Fibroblast of peridontal ligament (primary cell): ENCODE data around the gene ATP2B2.

Source experiments
- DNase-seq: peaks from one replicate; pipeline ENCODE4 v3.0.0-alpha.2; 2010; ENCODE audit errors: extremely low read depth

ATP2B2 gene

GRCh38 chr3:10493202-10493589 lies 12.2 kb downstream of the ATP2B2 start:
- no peak for DNase-seq

DNA sequence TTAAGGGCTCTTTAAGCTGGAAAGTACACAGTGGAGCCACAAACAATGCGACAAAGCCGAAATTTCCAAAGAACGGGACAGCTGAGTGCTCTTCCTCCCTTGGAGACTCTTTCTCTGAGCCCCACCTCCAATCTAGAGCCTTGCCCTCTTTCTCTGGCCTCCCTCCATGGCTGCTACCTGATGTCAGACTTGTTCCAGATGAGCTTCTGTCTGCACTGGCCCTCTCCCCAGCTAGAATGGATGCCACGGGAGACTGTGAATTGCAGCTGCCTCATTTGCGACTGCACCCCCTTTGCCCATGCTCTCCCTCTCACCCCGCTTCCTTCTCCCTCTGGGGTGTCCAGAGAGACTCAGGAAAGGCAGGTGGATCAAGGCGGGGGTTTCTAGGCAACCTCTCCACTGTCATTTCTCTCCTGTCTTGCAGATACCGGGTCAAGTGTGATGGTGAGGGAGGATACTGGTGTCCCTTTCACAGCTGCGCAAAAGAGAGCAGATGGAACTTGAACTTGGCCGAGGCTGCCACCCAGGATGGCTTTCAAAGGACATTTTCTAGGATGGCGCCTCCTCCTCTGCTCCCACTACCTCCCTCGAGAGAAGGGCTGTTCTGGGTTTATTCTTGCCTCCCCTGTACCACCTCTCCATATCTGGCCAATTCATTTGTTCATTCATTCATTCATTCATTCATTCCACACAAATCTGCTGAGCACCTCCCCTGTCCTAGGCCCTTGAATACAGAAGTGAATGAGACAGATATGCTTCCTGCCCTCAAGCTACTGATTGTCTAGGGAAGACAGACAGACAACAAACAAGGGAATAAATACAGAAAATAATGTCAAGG lies 12.8 kb downstream of the ATP2B2 start:
- no peak for DNase-seq

DNA sequence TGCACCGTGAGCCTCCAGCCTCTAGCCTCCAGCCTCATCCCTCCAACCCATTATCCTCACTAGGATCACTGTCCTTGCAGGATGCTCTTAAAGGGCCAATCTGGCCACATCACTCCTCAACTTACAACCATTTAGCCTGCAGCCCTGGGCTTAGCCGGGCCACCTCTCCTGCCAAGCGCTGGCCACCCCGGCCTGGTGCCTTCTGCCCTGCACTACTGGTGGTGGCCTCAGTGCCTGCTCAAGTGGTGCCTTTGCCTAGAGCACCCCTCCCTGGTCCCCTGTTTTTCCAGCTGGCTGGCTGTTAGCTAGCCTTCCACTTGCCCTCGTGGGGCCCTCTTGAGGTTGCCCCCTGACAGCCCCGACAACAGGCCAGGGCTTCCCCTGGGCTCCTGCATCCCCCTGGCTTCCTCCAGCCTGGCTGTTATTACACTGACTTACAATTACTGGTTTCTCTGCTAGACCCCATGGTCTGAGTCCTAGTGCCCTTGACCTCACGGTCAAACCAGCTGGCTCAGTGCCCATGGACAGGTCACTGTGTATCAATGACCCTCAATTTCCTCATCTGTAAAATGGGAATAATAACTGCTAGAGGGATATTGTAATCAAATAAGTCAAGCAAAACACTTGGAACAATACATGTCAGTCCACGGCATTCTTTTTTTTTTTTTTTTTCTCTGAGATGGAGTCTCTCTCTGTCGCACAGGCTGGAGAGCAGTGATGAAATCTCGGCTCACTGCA lies 15.5 kb downstream of the ATP2B2 start:
- DNase-seq = no peak

DNA sequence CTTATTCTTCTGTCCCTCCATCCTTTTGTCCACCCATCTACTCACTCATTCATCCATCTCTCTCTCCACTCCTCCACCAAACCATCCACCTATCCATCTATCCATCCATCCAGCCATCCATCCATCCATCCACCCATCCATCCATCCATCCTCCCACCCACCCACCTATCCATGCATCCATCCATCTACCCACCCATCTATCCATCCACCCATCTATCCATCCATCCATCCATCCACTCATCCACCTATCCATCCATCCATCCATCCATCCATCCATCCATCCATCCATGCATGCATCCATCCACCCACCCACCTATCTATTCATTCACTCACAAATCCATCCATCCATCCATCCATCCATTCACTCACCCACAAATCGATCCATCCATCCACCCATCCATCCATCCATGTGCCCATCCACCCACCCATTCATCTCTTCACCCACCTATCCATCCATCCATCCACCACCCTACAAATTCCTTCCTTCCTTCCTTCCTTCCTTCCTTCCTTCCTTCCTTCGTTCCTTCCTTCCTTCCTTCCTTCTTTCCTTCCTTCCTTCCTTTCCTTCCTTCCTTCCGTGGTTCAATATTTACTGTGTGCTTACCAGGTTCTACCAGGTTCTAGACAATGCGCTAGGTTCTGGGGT lies 17.3 kb downstream of the ATP2B2 start:
- no peak for DNase-seq

DNA sequence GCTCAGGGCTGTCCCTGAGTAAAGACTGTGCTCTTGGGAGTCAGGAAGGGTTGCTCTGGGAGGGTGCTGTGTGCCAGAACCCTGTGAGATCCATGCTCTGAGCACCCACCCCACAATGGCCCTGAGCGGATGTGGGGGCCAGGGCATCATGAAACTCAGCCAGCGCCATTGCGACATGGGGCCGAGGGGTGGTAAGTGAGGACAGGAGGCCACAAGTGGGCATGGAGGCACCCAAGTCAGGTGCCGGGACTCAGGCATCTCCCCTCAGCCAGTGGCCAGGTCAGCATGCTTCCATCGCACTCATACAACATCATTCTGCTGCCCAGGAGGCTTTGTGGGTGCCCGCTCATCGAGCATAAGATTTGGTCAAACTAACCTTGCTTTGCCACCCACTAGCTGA lies 19.6 kb downstream of the ATP2B2 start:
- DNase-seq = no peak

DNA sequence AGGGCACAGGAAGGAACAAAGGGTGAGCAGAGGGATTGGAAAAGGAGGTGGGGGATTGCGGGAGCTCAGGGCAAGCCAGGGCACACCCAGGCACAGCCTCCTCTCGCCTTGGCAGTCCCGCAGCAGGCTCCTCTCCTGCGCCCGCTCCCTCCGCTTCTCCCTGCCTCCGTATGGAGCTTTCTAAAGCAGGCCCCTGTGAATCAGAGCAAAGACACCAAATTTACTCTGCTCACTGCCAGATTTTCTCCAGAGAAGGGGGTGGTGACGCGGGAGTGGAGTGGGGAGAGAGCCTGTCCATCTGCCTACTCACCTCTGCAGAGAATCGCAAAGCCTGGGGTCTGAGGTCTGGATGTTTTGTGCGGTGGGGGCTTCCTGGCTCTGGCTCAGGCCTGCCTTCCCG lies 20.0 kb downstream of the ATP2B2 start:
- no peak for DNase-seq

GRCh38 chr3:10484709-10485108 lies 20.7 kb downstream of the ATP2B2 start:
- DNase-seq = no peak

GRCh38 chr3:10483686-10484345 lies 21.6 kb downstream of the ATP2B2 start:
- no peak for DNase-seq

- no peak for DNase-seq
Observed at GRCh38 chr3:10483364-10483675, 22.1 kb downstream of the ATP2B2 start.

DNA sequence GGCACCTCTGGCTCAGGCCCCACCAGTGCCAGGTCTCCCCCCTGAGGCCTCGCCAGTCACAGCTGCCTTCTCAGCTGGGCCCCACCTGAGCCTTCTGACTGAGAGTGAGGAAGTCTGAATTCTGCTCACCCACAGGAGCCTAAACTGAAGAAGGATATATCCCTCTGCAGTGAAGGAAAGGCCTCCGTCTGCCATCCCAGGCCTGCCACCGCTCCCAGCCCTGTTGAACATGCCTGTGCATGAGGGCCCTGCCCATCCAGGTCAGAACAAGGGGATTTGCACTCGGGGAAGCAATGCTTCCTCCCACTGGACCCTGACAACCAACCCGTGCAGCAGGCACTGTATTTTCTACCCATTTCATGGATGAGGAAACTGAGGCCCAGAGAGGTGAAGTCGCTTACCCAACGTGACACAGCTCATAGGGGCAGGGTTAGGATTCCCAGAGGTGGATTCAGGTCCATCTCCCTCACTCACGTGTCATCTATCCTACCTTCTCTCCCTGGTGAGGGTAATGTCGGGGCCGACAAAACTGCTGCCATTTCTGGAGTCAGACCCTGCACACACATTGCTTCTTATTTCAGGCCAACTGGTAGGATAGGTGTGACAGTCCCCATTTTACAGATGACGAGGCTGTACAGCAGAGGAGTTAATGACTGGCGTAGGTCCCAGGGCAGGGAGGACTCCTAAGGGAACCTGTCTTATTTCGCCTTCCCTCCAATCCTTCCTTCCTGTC lies 22.6 kb downstream of the ATP2B2 start:
- no peak for DNase-seq

DNA sequence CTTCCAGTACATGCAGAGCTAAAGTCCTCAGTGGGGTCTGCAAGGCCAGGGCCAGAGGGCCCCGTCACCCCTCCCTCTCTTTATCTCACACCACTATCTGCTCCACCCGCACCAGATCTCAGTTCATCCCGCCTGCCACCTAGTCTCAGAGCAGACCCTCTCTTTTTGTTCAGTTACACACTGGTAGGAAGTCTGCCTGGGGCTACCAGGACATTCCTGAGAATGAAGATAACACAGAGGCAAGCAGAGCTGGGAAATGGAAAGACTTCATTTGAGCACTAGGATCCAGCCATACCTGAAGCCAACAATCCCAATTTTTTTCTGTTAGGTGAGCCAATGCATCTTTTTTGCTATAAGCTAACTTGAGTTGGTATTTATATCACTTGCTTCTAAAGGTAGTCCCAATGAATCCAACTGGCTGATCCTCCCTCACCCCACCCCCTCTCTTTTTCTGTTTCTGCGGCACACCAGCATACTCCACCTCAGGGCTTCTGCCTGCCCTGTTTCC lies 24.5 kb downstream of the ATP2B2 start:
- no peak for DNase-seq

DNA sequence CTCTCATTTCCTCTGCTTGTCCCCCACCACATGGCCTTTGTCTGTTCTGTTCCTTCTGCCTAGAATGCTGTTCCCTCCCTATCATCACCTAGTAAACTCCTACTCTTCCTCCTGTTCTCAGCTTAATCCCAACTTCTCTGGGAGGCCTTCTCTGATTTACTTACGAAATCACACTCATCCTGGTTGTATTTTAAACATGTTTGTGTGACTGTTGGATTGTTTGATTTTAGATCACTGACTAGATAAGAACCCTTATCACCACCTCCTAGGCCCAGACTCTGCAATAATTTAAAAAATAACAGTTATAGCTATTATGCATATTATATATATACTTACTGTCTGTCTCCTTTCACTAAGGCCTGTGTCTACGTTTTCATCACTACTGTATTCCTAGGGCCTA lies 26.1 kb downstream of the ATP2B2 start:
- no peak for DNase-seq

DNA sequence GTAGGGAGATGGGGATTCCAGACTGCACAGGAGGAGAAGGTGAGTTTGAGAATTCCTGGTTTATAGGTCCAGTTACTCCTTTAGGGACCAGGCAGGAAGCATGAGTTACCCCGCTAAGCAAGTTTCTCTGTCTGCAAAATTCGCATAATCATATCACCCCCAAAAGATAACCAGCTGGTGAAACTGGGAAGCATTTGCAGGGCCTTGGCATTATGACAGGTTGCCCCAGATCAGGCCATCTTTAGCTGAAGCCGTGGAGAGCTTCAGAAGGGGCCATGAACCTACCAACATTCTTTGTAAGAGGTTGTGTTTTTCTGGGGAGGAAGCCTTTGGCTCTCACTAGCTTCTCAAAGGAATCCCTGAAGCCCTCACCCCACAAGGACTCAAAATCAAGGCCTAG lies 29.4 kb downstream of the ATP2B2 start:
- no peak for DNase-seq

DNA sequence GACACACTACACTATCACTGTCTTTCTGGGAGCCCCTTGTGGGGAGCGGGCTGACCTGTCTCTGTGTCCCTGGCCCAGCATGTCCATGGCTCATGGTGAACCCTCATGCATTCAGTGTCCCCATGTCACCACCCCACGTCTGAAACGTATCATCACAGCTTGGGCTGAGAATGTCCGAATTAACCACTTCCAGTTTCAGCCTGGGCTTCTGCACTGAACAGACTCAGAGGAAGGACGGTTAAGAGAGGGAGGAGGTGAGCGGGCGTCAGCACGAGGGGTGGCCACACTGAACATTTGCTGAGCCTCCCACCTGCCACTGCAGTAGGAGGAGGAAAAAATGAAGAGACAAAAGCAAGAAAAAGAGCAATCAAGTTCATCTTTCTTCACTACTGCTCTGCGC lies 30.5 kb downstream of the ATP2B2 start:
- no peak for DNase-seq

- no peak for DNase-seq
Observed at GRCh38 chr3:10474275-10474646, 31.1 kb downstream of the ATP2B2 start.

- no peak for DNase-seq
Observed at GRCh38 chr3:10473581-10474274, 31.7 kb downstream of the ATP2B2 start.

DNA sequence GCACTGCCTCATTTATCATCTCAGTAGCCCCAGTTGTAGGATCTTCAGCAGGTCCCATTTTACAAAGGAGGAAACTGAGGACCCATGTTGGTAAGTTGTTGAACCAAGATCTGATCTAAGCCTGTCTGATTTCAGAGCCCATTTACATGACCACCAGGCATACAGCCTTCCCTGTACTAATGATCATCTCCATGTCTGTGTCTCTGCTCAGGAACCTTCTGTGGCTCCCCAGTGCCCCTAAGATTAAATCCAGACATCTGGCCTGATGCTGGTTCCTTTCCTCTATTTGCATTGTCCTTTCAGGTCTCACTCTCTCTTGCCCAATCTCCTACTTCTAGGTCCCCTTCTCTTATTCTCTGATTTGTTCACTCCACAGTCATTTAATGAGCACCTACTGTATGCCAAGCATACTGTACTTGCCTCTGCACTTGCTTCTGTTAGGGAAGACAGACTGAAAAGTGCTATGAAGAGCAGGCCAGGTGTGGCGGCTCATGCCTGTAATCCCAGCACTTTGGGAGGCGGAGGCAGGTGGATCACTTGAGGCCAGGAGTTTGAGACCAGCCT lies 32.4 kb downstream of the ATP2B2 start:
- DNase-seq = no peak

- peak; percentile 19 for DNase-seq
Observed at GRCh38 chr3:10471054-10471688, 34.2 kb downstream of the ATP2B2 start.

DNA sequence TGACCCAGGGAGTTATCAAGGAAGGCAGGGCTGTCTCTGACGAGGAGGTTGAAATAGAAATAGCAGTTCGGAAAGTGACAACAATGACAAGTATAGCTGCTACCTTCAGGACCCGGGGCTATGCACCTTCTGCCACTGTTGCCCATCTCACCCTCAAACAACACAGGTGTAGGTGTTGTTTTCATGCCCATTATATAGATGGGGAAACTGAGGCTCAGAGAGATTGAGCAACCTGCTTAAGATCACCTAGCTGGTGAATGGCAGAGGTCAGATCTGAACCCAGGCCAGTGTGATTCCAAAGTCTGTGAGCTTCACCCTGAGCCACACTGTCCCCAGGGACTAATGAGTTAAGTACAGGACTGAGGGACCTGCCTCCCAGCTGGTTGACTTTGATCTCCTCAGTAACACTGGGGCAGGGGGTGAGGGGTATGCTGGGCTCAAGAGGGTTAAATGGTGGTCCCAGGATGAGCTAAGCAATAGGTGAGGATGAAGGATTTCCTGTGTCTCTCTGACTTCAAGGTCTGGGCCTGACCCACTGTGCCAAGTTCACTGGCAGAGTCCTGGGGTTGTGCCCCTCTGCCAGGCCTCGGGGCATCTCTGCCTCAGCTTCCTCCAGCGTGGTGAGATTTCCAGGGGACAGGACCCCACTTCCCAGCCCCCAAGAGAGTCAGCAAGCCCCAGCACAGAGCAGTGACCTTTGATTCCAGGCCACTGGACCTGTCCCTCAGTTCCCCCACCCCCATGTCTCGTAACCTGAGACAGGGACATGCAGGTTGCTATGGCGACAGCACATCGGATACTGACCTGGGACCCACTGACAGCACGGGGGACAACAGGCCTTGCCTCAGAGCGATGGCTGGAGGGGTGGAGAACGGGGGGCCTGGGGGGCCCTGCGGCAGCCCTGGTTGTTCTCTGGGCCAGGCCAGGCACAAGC lies 35.0 kb downstream of the ATP2B2 start:
- no peak for DNase-seq
